HepG2 (cell line): ENCODE measurements around the gene FAM167B. TPM values are rescaled to one million over a fixed set of nuclear protein-coding genes. Genes with fewer than 3 reads are reported as not detected.

Experiments
- ATAD3A ChIP-seq: sonication (generic); formaldehyde crosslinking; IDR thresholded peaks from 2 replicates; pipeline ENCODE4 v1.4.0; 2020; ENCODE audit warnings: missing genetic modification reagents
- CERS6 ChIP-seq: sonication (generic); formaldehyde crosslinking; IDR thresholded peaks from 2 replicates; pipeline ENCODE4 v1.5.0; 2020; ENCODE audit warnings: missing genetic modification reagents
- CSRNP1 ChIP-seq: sonication (generic); formaldehyde crosslinking; IDR thresholded peaks from 2 replicates; pipeline ENCODE4 v1.8.1; 2023; ENCODE audit warnings: mild to moderate bottlenecking, missing genetic modification reagents
- DNMT3B ChIP-seq: conservative IDR thresholded peaks from 2 replicates; pipeline ENCODE4 v1.6.1; 2016; ENCODE audit warnings: missing biosample characterization, control low read depth
- FOXO1 ChIP-seq: sonication (generic); formaldehyde crosslinking; IDR thresholded peaks from 2 replicates; pipeline ENCODE4 v1.4.0; 2020; ENCODE audit warnings: missing genetic modification reagents
- HINFP ChIP-seq: sonication (generic); formaldehyde crosslinking; IDR thresholded peaks from 2 replicates; pipeline ENCODE4 v1.4.0; 2020; ENCODE audit warnings: low read depth, mild to moderate bottlenecking, missing genetic modification reagents
- MAF1 ChIP-seq: sonication (generic); formaldehyde crosslinking; IDR thresholded peaks from 2 replicates; pipeline ENCODE4 v1.5.0; 2020; ENCODE audit warnings: missing genetic modification reagents, borderline replicate concordance
- NFIC ChIP-seq: IDR thresholded peaks from 2 replicates; pipeline ENCODE4 v1.6.1; 2012; ENCODE audit warnings: mild to moderate bottlenecking, low read length, inconsistent platforms
- RXRA ChIP-seq: sonication (generic); formaldehyde crosslinking; IDR thresholded peaks from 2 replicates; pipeline ENCODE4 v1.5.1; 2020; ENCODE audit warnings: missing genetic modification reagents
- SIN3B ChIP-seq: fragments of 150-350 bp; IDR thresholded peaks from 2 replicates; pipeline ENCODE4 v1.6.1; 2014; ENCODE audit warnings: low read length
- SNRNP70 ChIP-seq: fragments of 200-400 bp; formaldehyde crosslinking; IDR thresholded peaks from 2 replicates; pipeline ENCODE4 v1.6.1; 2017; ENCODE audit warnings: mild to moderate bottlenecking, low read depth, low read length, moderate library complexity
- TRIM24 ChIP-seq: sonication (generic); formaldehyde crosslinking; IDR thresholded peaks from 2 replicates; pipeline ENCODE4 v1.8.0; 2022; ENCODE audit warnings: mild to moderate bottlenecking, missing genetic modification reagents
- ZNF446 ChIP-seq: sonication (generic); formaldehyde crosslinking; IDR thresholded peaks from 2 replicates; pipeline ENCODE4 v1.5.0; 2020; ENCODE audit warnings: mild to moderate bottlenecking, missing genetic modification reagents
- ZNF691 ChIP-seq: sonication (generic); formaldehyde crosslinking; IDR thresholded peaks from 2 replicates; pipeline ENCODE4 v1.4.0; 2020; ENCODE audit warnings: missing genetic modification reagents, low read depth, mild to moderate bottlenecking, borderline replicate concordance
- ZSCAN21 ChIP-seq: sonication (generic); formaldehyde crosslinking; IDR thresholded peaks from 2 replicates; pipeline ENCODE4 v1.8.0; 2022; ENCODE audit warnings: mild to moderate bottlenecking, missing genetic modification reagents, moderate library complexity, borderline replicate concordance
- polyA plus RNA-seq, 8 experiments: library from polyadenylated mRNA; depleted of rRNA in 3 of 8; stranded (reverse) in 7 of 8; unstranded in 1 of 8; fragments of >200 nt; fragmentation: Illumina TruSeq in 4 of 8; extraction: Trizol in 4 of 8; gene quantifications; 2 replicates each; pipeline versions ENCODE4 v1.2.1 to v1.2.3, GENCODE V29; 2011 to 2016; ENCODE audit warnings: low read depth in 4 of 8, missing spikeins in 1 of 8, mixed read lengths in 1 of 8; ENCODE audit not compliant: insufficient read depth in 1 of 8
- total RNA-seq, 5 experiments: library from RNA; depleted of rRNA; stranded (reverse); fragments of >200 nt; fragmentation: Illumina TruSeq; extraction: Trizol; gene quantifications; 2 replicates each; pipeline ENCODE4 v1.2.3, GENCODE V29; 2016; ENCODE audit warnings: low read depth in 1 of 5
- TF ChIP-seq, protein P1 (sequence below): sonication (generic); formaldehyde crosslinking; IDR thresholded peaks from 2 replicates; pipeline ENCODE4 v1.8.0; 2022; ENCODE audit warnings: low read depth, missing genetic modification reagents
- TF ChIP-seq, protein P2 (sequence below): sonication (generic); formaldehyde crosslinking; IDR thresholded peaks from 2 replicates; pipeline ENCODE4 v1.8.0; 2022; ENCODE audit warnings: mild to moderate bottlenecking, missing genetic modification reagents, borderline replicate concordance
- TF ChIP-seq, protein P3 (sequence below): sonication (generic); formaldehyde crosslinking; IDR thresholded peaks from 2 replicates; pipeline ENCODE4 v1.4.0; 2020; ENCODE audit warnings: missing genetic modification reagents, borderline replicate concordance

FAM167B gene
- total and polyA plus RNA-seq, 2 of the 13 experiments (the other 11 are each of a cell fraction or from before 2014, with no cell fraction given), result 0.15 to 0.70 TPM

DNA sequence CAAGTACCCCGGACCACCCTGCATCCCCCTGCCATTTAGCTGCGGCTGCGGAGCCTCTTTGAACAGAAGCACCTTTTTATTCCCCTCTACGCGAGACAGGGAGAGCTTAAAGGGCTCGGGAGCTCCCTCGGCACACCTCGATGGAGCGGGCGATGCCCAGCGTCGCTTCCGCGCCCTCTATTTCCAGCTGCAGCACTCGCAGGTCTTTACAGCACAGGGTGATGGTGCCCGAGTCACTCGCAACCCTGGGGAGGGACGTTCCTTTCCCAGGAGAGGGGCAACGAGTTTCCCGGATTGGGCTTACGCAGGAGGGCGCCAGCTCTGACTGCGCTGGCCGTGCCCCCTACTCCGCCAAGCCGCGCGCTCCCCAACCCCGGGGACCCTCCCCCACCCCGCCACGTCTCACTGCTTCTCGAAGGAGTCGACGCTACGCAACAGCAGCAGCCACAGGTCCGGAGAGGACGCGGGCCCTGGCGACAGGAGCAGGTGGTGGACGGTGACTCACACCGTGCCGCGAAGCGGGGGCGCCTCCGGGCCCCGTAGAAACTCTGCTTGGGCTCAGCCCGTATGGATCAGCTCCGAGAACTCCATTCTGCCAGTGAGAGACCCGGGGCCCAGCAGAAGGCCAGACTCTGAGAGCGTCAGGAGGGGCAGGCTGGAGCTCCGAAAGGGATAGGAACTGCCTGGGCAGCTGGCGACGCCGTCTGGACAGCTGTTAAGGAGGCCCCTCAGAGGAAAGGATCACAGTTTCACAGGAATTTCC lies 5.8 kb upstream of the FAM167B start (continued):
- TF ChIP-seq, protein P1, sequence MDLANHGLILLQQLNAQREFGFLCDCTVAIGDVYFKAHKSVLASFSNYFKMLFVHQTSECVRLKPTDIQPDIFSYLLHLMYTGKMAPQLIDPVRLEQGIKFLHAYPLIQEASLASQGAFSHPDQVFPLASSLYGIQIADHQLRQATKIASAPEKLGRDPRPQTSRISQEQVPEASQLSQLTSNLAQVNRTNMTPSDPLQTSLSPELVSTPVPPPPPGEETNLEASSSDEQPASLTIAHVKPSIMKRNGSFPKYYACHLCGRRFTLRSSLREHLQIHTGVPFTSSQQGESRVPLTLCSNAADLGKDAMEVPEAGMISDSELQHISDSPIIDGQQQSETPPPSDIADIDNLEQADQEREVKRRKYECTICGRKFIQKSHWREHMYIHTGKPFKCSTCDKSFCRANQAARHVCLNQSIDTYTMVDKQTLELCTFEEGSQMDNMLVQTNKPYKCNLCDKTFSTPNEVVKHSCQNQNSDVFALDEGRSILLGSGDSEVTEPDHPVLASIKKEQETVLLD (CRISPR knock-in tag), result no peak
- TF ChIP-seq HINFP (CRISPR knock-in tag) (no peak), RXRA (CRISPR knock-in tag) (peak; percentile 54; the same call in 1 of the 2 replicates), ATAD3A (CRISPR knock-in tag) (no peak), ZNF691 (CRISPR knock-in tag) (peak; percentile 88; the same call in 1 of the 2 replicates), DNMT3B (no peak), ZNF446 (CRISPR knock-in tag) (no peak), MAF1 (CRISPR knock-in tag) (no peak), FOXO1 (CRISPR knock-in tag) (peak; percentile 23; the same call in 1 of the 2 replicates), SNRNP70 (no peak), CERS6 (no peak), SIN3B (no peak), NFIC (no peak), CSRNP1 (CRISPR knock-in tag) (no peak), TRIM24 (no peak), ZSCAN21 (CRISPR knock-in tag) (0 out of 2 replicates have a peak, but pooled peaks have one; percentile 72)
- TF ChIP-seq, protein P2, sequence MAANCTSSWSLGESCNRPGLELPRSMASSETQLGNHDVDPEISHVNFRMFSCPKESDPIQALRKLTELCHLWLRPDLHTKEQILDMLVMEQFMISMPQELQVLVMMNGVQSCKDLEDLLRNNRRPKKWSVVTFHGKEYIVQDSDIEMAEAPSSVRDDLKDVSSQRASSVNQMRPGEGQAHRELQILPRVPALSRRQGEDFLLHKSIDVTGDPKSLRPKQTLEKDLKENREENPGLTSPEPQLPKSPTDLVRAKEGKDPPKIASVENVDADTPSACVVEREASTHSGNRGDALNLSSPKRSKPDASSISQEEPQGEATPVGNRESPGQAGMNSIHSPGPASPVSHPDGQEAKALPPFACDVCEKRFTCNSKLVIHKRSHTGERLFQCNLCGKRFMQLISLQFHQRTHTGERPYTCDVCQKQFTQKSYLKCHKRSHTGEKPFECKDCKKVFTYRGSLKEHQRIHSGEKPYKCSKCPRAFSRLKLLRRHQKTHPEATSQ (CRISPR knock-in tag), result no peak
- TF ChIP-seq, protein P3, sequence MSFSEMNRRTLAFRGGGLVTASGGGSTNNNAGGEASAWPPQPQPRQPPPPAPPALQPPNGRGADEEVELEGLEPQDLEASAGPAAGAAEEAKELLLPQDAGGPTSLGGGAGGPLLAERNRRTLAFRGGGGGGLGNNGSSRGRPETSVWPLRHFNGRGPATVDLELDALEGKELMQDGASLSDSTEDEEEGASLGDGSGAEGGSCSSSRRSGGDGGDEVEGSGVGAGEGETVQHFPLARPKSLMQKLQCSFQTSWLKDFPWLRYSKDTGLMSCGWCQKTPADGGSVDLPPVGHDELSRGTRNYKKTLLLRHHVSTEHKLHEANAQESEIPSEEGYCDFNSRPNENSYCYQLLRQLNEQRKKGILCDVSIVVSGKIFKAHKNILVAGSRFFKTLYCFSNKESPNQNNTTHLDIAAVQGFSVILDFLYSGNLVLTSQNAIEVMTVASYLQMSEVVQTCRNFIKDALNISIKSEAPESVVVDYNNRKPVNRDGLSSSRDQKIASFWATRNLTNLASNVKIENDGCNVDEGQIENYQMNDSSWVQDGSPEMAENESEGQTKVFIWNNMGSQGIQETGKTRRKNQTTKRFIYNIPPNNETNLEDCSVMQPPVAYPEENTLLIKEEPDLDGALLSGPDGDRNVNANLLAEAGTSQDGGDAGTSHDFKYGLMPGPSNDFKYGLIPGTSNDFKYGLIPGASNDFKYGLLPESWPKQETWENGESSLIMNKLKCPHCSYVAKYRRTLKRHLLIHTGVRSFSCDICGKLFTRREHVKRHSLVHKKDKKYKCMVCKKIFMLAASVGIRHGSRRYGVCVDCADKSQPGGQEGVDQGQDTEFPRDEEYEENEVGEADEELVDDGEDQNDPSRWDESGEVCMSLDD, result no peak
